ENCODE results near the gene SLC16A4. TPM values are rescaled to one million over a fixed set of nuclear protein-coding genes. Genes with fewer than 3 reads are reported as not detected.
"Not testable (repeated sequence)": the region's sequence is repeated elsewhere in the genome, so short reads cannot be mapped to it uniquely, and the experiment has no call there.

SLC16A4 gene
- total RNA-seq, 2 experiments from 2014 or later = not detected

DNA sequence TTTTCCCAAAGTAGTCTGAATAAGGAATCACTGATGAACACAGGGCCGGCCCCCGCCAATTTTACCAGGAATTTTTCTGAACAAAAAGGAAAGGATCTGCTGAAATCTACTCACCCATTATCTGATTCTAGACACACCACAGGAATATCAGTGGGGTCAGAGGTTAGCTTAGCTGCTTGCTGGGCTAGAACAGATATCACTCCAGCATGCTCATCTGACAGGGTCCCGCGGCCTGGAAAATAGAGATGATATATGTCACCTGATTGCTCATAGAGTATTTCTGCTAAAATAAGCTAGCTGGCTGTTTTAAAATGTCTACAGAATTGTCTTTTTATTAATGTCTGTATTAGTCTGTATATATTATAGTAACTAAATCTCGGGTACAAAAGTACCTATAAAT lies 13.0 kb upstream of the SLC16A4 start:
- Mint-ChIP-seq H3K36me3 (ENCODE audit: low read depth) (peaks cover 71% of the 10 kb centered on the region), H3K4me1 (ENCODE audit: low read depth) (peaks cover 35% of the 10 kb centered on the region), H3K27me3 (no peaks in the 10 kb centered on the region), H3K27ac (peak overlapping the region; percentile 55), H3K9me3 (no peaks in the 10 kb centered on the region), H3K4me3 (no peak overlapping the region)
- CTCF ChIA-PET = interaction anchor here (0.9 to 1.6 kb wide), 2 partner anchors 11 to 65 kb away, joined by 3 read pairs; no protein-coding TSS in a partner anchor
- Histone ChIP-seq H3K27me3 (ENCODE audit: control insufficient read depth in 1 of 2, insufficient read depth in 2 of 2, low read length in 2 of 2) (no peaks in the 10 kb centered on the region), H3K36me3 (ENCODE audit: insufficient read depth, low read length) (peaks cover 49% of the 10 kb centered on the region), H3K4me3 (ENCODE audit: low read length) (no peak overlapping the region), H3K9me3 (ENCODE audit: control insufficient read depth in 1 of 2, insufficient read depth in 1 of 2, low read length in 2 of 2) (no peaks in the 10 kb centered on the region), H3K27ac (ENCODE audit: low read depth in 1 of 2, low read length in 2 of 2) (no peak overlapping the region), H3K4me1 (ENCODE audit: insufficient read depth, low read length) (peaks cover 23% of the 10 kb centered on the region)
- intact Hi-C loops (cut with DNase I, micrococcal nuclease) = loop anchor here in 1 of 2 experiments (10.0 kb wide), 1 partner anchor 731 kb away; no protein-coding TSS in a partner anchor
- ATAC-seq (ENCODE audit: poor library complexity) (no peak), DNase-seq (no peak)
- POLR2A ChIA-PET = interaction anchor here (1.4 kb wide), 2 partner anchors 65 to 196 kb away, joined by 4 to 5 read pairs; partner anchors contain the start of gene RBM15
- TF ChIP-seq, protein P1, sequence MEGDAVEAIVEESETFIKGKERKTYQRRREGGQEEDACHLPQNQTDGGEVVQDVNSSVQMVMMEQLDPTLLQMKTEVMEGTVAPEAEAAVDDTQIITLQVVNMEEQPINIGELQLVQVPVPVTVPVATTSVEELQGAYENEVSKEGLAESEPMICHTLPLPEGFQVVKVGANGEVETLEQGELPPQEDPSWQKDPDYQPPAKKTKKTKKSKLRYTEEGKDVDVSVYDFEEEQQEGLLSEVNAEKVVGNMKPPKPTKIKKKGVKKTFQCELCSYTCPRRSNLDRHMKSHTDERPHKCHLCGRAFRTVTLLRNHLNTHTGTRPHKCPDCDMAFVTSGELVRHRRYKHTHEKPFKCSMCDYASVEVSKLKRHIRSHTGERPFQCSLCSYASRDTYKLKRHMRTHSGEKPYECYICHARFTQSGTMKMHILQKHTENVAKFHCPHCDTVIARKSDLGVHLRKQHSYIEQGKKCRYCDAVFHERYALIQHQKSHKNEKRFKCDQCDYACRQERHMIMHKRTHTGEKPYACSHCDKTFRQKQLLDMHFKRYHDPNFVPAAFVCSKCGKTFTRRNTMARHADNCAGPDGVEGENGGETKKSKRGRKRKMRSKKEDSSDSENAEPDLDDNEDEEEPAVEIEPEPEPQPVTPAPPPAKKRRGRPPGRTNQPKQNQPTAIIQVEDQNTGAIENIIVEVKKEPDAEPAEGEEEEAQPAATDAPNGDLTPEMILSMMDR (IDR thresholded peaks at IDR 0.05) = no peak

DNA sequence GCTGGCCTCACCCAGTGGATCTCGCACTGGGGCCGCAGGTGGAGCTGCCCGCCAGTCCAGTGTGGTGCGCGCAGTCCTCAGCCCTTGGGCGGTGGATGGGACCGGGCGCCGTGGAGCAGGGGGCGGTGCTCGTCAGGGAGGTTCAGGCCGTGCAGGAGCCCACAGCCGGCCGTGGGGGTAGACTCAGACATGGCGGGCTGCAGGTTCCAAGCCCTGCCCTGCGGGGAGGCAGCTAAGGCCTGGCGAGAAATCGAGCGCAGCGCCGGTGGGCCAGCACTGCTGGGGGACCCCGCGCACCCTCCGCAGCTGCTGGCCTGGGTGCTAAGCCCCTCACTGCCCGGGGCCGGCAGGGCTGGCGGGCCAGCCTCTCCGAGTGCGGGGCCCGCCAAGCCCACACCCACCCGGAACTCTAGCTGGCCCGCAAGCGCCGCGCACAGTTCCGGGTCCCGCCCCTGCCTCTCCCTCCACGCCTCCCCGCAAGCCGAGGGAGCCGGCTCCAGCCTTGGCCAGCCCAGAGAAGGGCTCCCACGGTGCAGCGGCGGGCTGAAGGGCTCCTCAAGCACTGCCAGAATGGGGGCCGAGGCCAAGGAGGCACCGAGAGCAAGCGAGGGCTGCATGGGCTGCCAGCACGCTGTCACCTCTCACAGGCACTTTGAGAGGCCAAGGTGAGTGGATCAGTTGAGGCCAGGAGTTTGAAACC lies 5.6 kb upstream of the SLC16A4 start:
- intact Hi-C loops (cut with DNase I, micrococcal nuclease); H3K27ac Mint-ChIP-seq; H3K4me1 Mint-ChIP-seq (ENCODE audit: low read depth); H3K4me3 ChIP-seq (ENCODE audit: low read length); ATAC-seq (ENCODE audit: poor library complexity); H3K27me3 ChIP-seq (ENCODE audit: control insufficient read depth in 1 of 2, insufficient read depth in 2 of 2, low read length in 2 of 2); DNase-seq; H3K27ac ChIP-seq (ENCODE audit: low read depth in 1 of 2, low read length in 2 of 2); H3K27me3 Mint-ChIP-seq; CTCF ChIA-PET; H3K9me3 Mint-ChIP-seq; H3K4me1 ChIP-seq (ENCODE audit: insufficient read depth, low read length); H3K4me3 Mint-ChIP-seq; H3K9me3 ChIP-seq (ENCODE audit: control insufficient read depth in 1 of 2, insufficient read depth in 1 of 2, low read length in 2 of 2): not testable (repeated sequence)
- peaks cover 15% of the 10 kb centered on the region for H3K36me3 ChIP-seq (ENCODE audit: insufficient read depth, low read length)
- peaks cover 55% of the 10 kb centered on the region for H3K36me3 Mint-ChIP-seq (ENCODE audit: low read depth)
- POLR2A ChIA-PET = interaction anchor here (1.5 kb wide), 1 partner anchor 58 kb away, joined by 3 read pairs; the partner anchor contains the start of gene RBM15

DNA sequence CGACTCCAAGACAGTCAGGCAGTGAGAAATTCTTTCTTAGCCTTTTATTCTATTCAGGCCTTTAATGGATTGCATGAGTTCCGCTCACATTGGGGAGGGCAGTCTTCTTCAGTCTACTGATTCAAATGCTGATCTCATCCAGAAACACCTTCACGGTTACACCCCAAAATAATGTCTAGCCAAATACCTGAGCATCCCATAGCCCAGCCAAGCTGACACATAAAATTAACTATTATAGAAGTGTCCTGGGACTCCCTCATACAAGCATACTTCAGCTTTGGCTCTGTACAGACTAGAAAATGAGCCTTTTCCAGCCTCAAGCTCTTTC lies 3.6 kb upstream of the SLC16A4 start:
- ChIA-PET POLR2A (no interaction called here), CTCF (no interaction called here)
- Histone ChIP-seq H3K27me3 (ENCODE audit: control insufficient read depth in 1 of 2, insufficient read depth in 2 of 2, low read length in 2 of 2) (no peaks in the 10 kb centered on the region), H3K4me3 (ENCODE audit: low read length) (no peak overlapping the region), H3K27ac (ENCODE audit: low read depth in 1 of 2, low read length in 2 of 2) (no peak overlapping the region), H3K9me3 (ENCODE audit: control insufficient read depth in 1 of 2, insufficient read depth in 1 of 2, low read length in 2 of 2) (peaks cover 0 to 7% of the 10 kb centered on the region in 2 experiments), H3K36me3 (ENCODE audit: insufficient read depth, low read length) (peaks cover 4% of the 10 kb centered on the region), H3K4me1 (ENCODE audit: insufficient read depth, low read length) (no peaks in the 10 kb centered on the region)
- Mint-ChIP-seq H3K36me3 (ENCODE audit: low read depth) (peaks cover 37% of the 10 kb centered on the region), H3K27me3 (no peaks in the 10 kb centered on the region), H3K4me3 (no peak overlapping the region), H3K4me1 (ENCODE audit: low read depth) (no peaks in the 10 kb centered on the region), H3K27ac (no peak overlapping the region), H3K9me3 (no peaks in the 10 kb centered on the region)
- TF ChIP-seq, protein P1 (IDR thresholded peaks at IDR 0.05) = no peak
- intact Hi-C loops (cut with DNase I, micrococcal nuclease) = no loop called here
- ATAC-seq (ENCODE audit: poor library complexity) (no peak), DNase-seq (no peak)
